H1 (cell line): ENCODE data around the gene MED10. TPM values are rescaled to one million over a fixed set of nuclear protein-coding genes. Genes with fewer than 3 reads are reported as not detected.

ENCODE experiments used
- CTCF ChIA-PET: fragments of 300-600 bp; sonication (Branson Sonifier 250); formaldehyde crosslinking; loops from one replicate; lab custom pipeline; 2021; ENCODE audit not compliant: partially characterized antibody; lab: Charles Lee
- POLR2A ChIA-PET: fragments of 300-600 bp; sonication (Branson Sonifier 250); formaldehyde crosslinking; loops from one replicate; lab custom pipeline; 2021; ENCODE audit warnings: inconsistent platforms; ENCODE audit not compliant: partially characterized antibody; lab: Charles Lee
- DNase-seq, 2 experiments: peaks; one replicate each; pipeline versions ENCODE4 v3.0.0 to v3.0.0-alpha.2; 2010 to 2022; ENCODE audit warnings: low spot score in 2 of 2, low read depth in 1 of 2, mixed read lengths in 1 of 2
- FAIRE-seq: peaks from 2 replicates; lab custom pipeline; 2011; peaks lifted over from hg19 to GRCh38; lab: Jason Lieb, UNC
- H2AFZ ChIP-seq: 2 replicates; pipeline ENCODE4 v1.8.1; 2012; ENCODE audit warnings: low read length, inconsistent platforms
- H2AK5ac ChIP-seq: 2 replicates; pipeline ENCODE4 v1.6.1; 2013; ENCODE audit warnings: low read depth, low read length
- H2BK120ac ChIP-seq: replicated peaks from 2 replicates; pipeline ENCODE3; 2013; ENCODE audit warnings: low read depth, low read length, inconsistent platforms
- H2BK12ac ChIP-seq: 2 replicates; pipeline ENCODE4 v1.6.1; 2013; ENCODE audit warnings: low read depth, low read length
- H2BK15ac ChIP-seq: 2 replicates; pipeline ENCODE4 v1.6.1; 2013; ENCODE audit warnings: low read length
- H2BK20ac ChIP-seq: 2 replicates; pipeline ENCODE4 v1.6.1; 2013; ENCODE audit warnings: low read length
- H2BK5ac ChIP-seq: 2 replicates; pipeline ENCODE4 v1.6.1; 2013; ENCODE audit warnings: low read depth, low read length
- H3K14ac ChIP-seq: 2 replicates; pipeline ENCODE4 v1.6.1; 2013; ENCODE audit warnings: inconsistent platforms; ENCODE audit not compliant: insufficient read length
- H3K18ac ChIP-seq: 2 replicates; pipeline ENCODE4 v1.6.1; 2013; ENCODE audit warnings: low read length; ENCODE audit errors: extremely low read depth
- H3K23ac ChIP-seq: 2 replicates; pipeline ENCODE4 v1.6.1; 2013; ENCODE audit warnings: inconsistent platforms; ENCODE audit not compliant: insufficient read length
- H3K23me2 ChIP-seq: 2 replicates; pipeline ENCODE4 v1.6.1; 2013; ENCODE audit warnings: low read depth, low read length
- H3K27ac ChIP-seq: 2 replicates; pipeline ENCODE4 v1.6.1; 2011; ENCODE audit warnings: low read depth, low read length, inconsistent platforms
- H3K27me3 ChIP-seq, 4 experiments: replicated peaks in 1 of 4; 1 replicate in 1 of 4; 2 replicates in 3 of 4; pipeline versions ENCODE4 v1.6.1 to v1.8.1; 2011 to 2013; ENCODE audit warnings: low read length in 3 of 4, mild to moderate bottlenecking in 3 of 4, inconsistent platforms in 2 of 4, mixed read lengths in 2 of 4, moderate library complexity in 1 of 4; ENCODE audit not compliant: control insufficient read depth in 3 of 4, insufficient read depth in 3 of 4; ENCODE audit errors: extremely low read depth in 1 of 4
- H3K36me3 ChIP-seq, 4 experiments: 2 replicates each; pipeline versions ENCODE4 v1.6.1 to v1.8.1; 2011 to 2013; ENCODE audit warnings: mild to moderate bottlenecking in 4 of 4, low read length in 3 of 4, moderate library complexity in 2 of 4, control low read depth in 1 of 4, inconsistent platforms in 1 of 4; ENCODE audit not compliant: insufficient read depth in 4 of 4, control insufficient read depth in 2 of 4
- H3K4ac ChIP-seq: replicated peaks from 2 replicates; pipeline ENCODE3; 2013; ENCODE audit warnings: low read length, low read depth, mixed read lengths, inconsistent platforms; ENCODE audit not compliant: insufficient read length
- H3K4me1 ChIP-seq, 4 experiments: replicated peaks in 1 of 4; 1 replicate in 1 of 4; 2 replicates in 3 of 4; pipeline versions ENCODE4 v1.6.1 to v1.8.1; 2011 to 2013; ENCODE audit warnings: low read length in 3 of 4, inconsistent platforms in 2 of 4, mixed read lengths in 1 of 4; ENCODE audit not compliant: insufficient read depth in 4 of 4, control insufficient read depth in 3 of 4
- H3K4me2 ChIP-seq, 2 experiments: 2 replicates each; pipeline versions ENCODE4 v1.6.1 to v1.8.1; 2011 to 2013; ENCODE audit warnings: low read depth in 2 of 2, low read length in 2 of 2, control low read depth in 1 of 2, inconsistent platforms in 1 of 2, mild to moderate bottlenecking in 1 of 2; ENCODE audit not compliant: insufficient read depth in 1 of 2
- H3K4me3 ChIP-seq, 4 experiments: fragments of 200-600, 300-600 bp in 1 of 4; sonication (generic), shearing (Covaris generic), sonication (Bioruptor Twin) in 1 of 4; 2 replicates each; pipeline versions ENCODE4 v1.5.1 to v1.8.1; 2011 to 2016; ENCODE audit warnings: low read length in 4 of 4, low read depth in 3 of 4, control low read depth in 2 of 4, inconsistent platforms in 2 of 4, mild to moderate bottlenecking in 2 of 4, mixed read lengths in 1 of 4, moderate library complexity in 1 of 4; ENCODE audit not compliant: insufficient read depth in 2 of 4; ENCODE audit errors: extremely low read depth in 1 of 4
- H3K56ac ChIP-seq: replicated peaks from 2 replicates; pipeline ENCODE3; 2013; ENCODE audit warnings: low read depth, mild to moderate bottlenecking, mixed read lengths, low read length, inconsistent platforms; ENCODE audit not compliant: insufficient read length
- H3K79me1 ChIP-seq: 2 replicates; pipeline ENCODE4 v1.6.1; 2013; ENCODE audit warnings: low read depth, low read length, control low read depth
- H3K79me2 ChIP-seq, 2 experiments: 2 replicates each; pipeline versions ENCODE4 v1.6.1 to v1.8.1; 2012 to 2013; ENCODE audit warnings: low read length in 2 of 2, mild to moderate bottlenecking in 2 of 2, inconsistent platforms in 1 of 2; ENCODE audit not compliant: insufficient read depth in 2 of 2, control insufficient read depth in 1 of 2
- H3K9ac ChIP-seq, 4 experiments: replicated peaks in 1 of 4; 1 replicate in 1 of 4; 2 replicates in 3 of 4; pipeline versions ENCODE4 v1.6.1 to v1.8.1; 2011 to 2013; ENCODE audit warnings: low read depth in 3 of 4, low read length in 3 of 4, control low read depth in 2 of 4, mild to moderate bottlenecking in 2 of 4, moderate library complexity in 2 of 4, inconsistent platforms in 1 of 4; ENCODE audit errors: extremely low read depth in 1 of 4
- H3K9me3 ChIP-seq, 2 experiments: 2 replicates each; pipeline versions ENCODE4 v1.6.1 to v1.8.1; 2012 to 2013; ENCODE audit warnings: mild to moderate bottlenecking in 2 of 2, moderate library complexity in 2 of 2, control low read depth in 1 of 2, inconsistent platforms in 1 of 2, low read depth in 1 of 2, low read length in 1 of 2, mixed read lengths in 1 of 2; ENCODE audit not compliant: insufficient read depth in 2 of 2
- H4K20me1 ChIP-seq, 2 experiments: replicated peaks in 1 of 2; 2 replicates each; pipeline versions ENCODE3 to v1.8.1; 2011 to 2013; ENCODE audit warnings: inconsistent platforms in 2 of 2, low read length in 2 of 2, mild to moderate bottlenecking in 1 of 2; ENCODE audit not compliant: insufficient read depth in 2 of 2, control insufficient read depth in 1 of 2
- H4K5ac ChIP-seq: 2 replicates; pipeline ENCODE4 v1.6.1; 2013; ENCODE audit warnings: low read length, low read depth, mixed read lengths, inconsistent platforms; ENCODE audit not compliant: insufficient read length
- H4K8ac ChIP-seq: 2 replicates; pipeline ENCODE4 v1.8.0; 2013; ENCODE audit warnings: mild to moderate bottlenecking, moderate library complexity, low read length, inconsistent platforms; ENCODE audit not compliant: insufficient read depth; ENCODE audit errors: extremely low read depth
- H4K91ac ChIP-seq: replicated peaks from 2 replicates; pipeline ENCODE3; 2013; ENCODE audit warnings: low read length, mixed read lengths, inconsistent platforms; ENCODE audit not compliant: insufficient read length
- JUND ChIP-seq: IDR thresholded peaks from 2 replicates; pipeline ENCODE4 v1.6.1; 2011; ENCODE audit warnings: mild to moderate bottlenecking, improper control_type of control experiment, low read length
- KDM1A ChIP-seq: fragments of 200-600, 300-600 bp; sonication (generic); IDR thresholded peaks from 2 replicates; pipeline ENCODE4 v1.7.1; 2016; ENCODE audit warnings: mild to moderate bottlenecking, low read length, borderline replicate concordance
- POLR2A ChIP-seq, 2 experiments: IDR thresholded peaks; 1 replicate in 1 of 2; 2 replicates in 1 of 2; pipeline ENCODE4 v1.6.1; 2011; ENCODE audit warnings: low read depth in 2 of 2, low read length in 2 of 2, mild to moderate bottlenecking in 2 of 2; ENCODE audit errors: control extremely low read depth in 1 of 2
- WGBS, 2 experiments: shearing (Covaris generic) in 1 of 2; methylation state at CpG; one replicate each; pipeline versions ENCODE4 v1.1.6 to v1.1.7; 2013 to 2015; ENCODE audit warnings: low lambda C conversion rate in 2 of 2, mixed read lengths in 2 of 2, inconsistent platforms in 1 of 2, low coverage in 1 of 2, missing lambda C conversion rate in 1 of 2; ENCODE audit not compliant: insufficient replicate concordance in 2 of 2, insufficient coverage in 1 of 2, insufficient read length in 1 of 2; ENCODE audit errors: extremely low coverage in 1 of 2, missing lambda C conversion rate in 1 of 2; 5-methylcytosine and 5-hydroxymethylcytosine counted together
- polyA plus RNA-seq, 7 experiments: library from polyadenylated mRNA; depleted of rRNA in 3 of 7; stranded (reverse) in 5 of 7; unstranded in 2 of 7; fragments of >200 nt in 5 of 7; fragments of 200-250 nt in 2 of 7; gene quantifications; 1 replicate in 5 of 7; 2 replicates in 1 of 7; 4 replicates in 1 of 7; pipeline versions ENCODE4 v1.2.1 to v1.2.3, GENCODE V29; 2011 to 2013; ENCODE audit warnings: missing spikeins in 2 of 7, mixed read lengths in 2 of 7
- total RNA-seq: library from RNA; stranded (reverse); fragmentation: NEBNext Ultra II Directional; extraction: Animal tissue kit (Norgen Biotek cat#: 25700); gene quantifications from 2 replicates; pipeline ENCODE4 v1.2.1, GENCODE V29; 2021
- TF ChIP-seq, protein P1 (sequence below): IDR thresholded peaks from 2 replicates; pipeline ENCODE4 v1.6.1; 2011; ENCODE audit warnings: low read depth, mild to moderate bottlenecking, low read length; ENCODE audit not compliant: insufficient read depth

Gene MED10
- total and polyA plus RNA-seq, 2 of the 8 experiments (the other 6 are each of a cell fraction or from before 2014, with no cell fraction given), result 20.1 to 23.2 TPM

DNA sequence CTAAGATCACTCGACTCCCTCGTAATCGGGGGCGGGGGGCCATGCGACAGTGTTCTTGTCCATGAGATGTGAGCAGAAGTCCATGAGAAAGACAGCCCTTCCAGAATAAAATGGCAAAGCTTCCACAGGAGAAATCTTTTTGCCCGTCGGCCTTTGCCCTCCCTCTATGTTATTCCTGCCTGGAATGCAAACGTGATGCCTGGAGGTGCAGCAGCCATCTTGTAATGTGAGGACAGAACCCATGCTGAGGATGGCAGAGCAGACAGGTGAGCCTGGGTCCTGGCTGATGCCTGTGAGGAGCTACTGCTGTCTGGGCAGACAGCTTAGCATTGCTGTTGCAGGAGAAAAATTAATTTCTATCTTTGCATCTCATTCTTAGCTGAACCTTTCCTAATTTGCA, 17.2 kb downstream of the MED10 start:
- H2AFZ ChIP-seq, result no peak overlapping the region
- WGBS, 2 experiments, result 90% methylated on average over 7 of the region's 8 CpGs; no CpG with 5 or more reads in 1 of the 2 experiments
- POLR2A ChIA-PET, result interaction anchor here (1.1 kb wide), 1 partner anchor 10 kb away, joined by 3 read pairs; no protein-coding TSS in a partner anchor

More for the DNA sequence above, 17.2 kb downstream of the MED10 start:
- Histone ChIP-seq H3K79me1 (no peaks in the 10 kb centered on the region), H3K27ac (no peak overlapping the region), H3K23me2 (no peaks in the 10 kb centered on the region), H3K56ac (no peak overlapping the region), H4K8ac (no peak overlapping the region), H4K5ac (no peak overlapping the region), H3K9ac (no peak overlapping the region), H3K9me3 (no peaks in the 10 kb centered on the region), H4K20me1 (no peaks in the 10 kb centered on the region), H2BK15ac (no peak overlapping the region), H3K14ac (no peak overlapping the region)
- no peak for FAIRE-seq
- CTCF ChIA-PET, result interaction anchor here (1.5 kb wide), 1 partner anchor 74 kb away, joined by 5 read pairs; no protein-coding TSS in a partner anchor
- TF ChIP-seq, protein P1, sequence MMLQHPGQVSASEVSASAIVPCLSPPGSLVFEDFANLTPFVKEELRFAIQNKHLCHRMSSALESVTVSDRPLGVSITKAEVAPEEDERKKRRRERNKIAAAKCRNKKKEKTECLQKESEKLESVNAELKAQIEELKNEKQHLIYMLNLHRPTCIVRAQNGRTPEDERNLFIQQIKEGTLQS, result no peak
- TF ChIP-seq POLR2A (IDR thresholded peaks at IDR 0.05; ENCODE audit: control extremely low read depth in 1 of 2, low read depth in 2 of 2, low read length in 2 of 2) (no peak), KDM1A (peak; percentile 79; the same call in 1 of the 2 replicates), JUND (no peak)
- TF ChIP-seq, all 59 proteins: peak for 1
- Histone ChIP-seq H2BK20ac (no peak overlapping the region), H2BK12ac (no peak overlapping the region), H2AK5ac (no peak overlapping the region), H2BK5ac (no peak overlapping the region), H3K18ac (no peak overlapping the region), H3K36me3 (no peaks in the 10 kb centered on the region), H3K4me3 (no peak overlapping the region), H3K4me1 (peaks cover 0 to 5% (median 1%) of the 10 kb centered on the region in 4 experiments; a peak in 1 of 7 replicates), H3K23ac (no peak overlapping the region), H3K27me3 (no peaks in the 10 kb centered on the region), H3K4me2 (no peak overlapping the region), H3K4ac (no peak overlapping the region), H2BK120ac (no peak overlapping the region), H3K79me2 (no peaks in the 10 kb centered on the region), H4K91ac (no peak overlapping the region)
- no peak for DNase-seq
